HepG2 (cell line): ENCODE data around the gene METTL26. TPM values are rescaled to one million over a fixed set of nuclear protein-coding genes. Genes with fewer than 3 reads are reported as not detected.

Experiments used
- CEBPG ChIP-seq: IDR thresholded peaks from 2 replicates; pipeline ENCODE4 v1.6.1; 2016
- FIP1L1 ChIP-seq: fragments of 200-400 bp; formaldehyde crosslinking; IDR thresholded peaks from 2 replicates; pipeline ENCODE4 v1.6.1; 2018; ENCODE audit warnings: low read depth, mild to moderate bottlenecking, low read length, moderate library complexity, borderline replicate concordance; ENCODE audit not compliant: insufficient read depth
- FOXC1 ChIP-seq: sonication (generic); formaldehyde crosslinking; IDR thresholded peaks from 2 replicates; pipeline ENCODE4 v1.8.0; 2022; ENCODE audit warnings: mild to moderate bottlenecking, missing genetic modification reagents, borderline replicate concordance
- GATA4 ChIP-seq: sonication (generic); IDR thresholded peaks from 2 replicates; pipeline ENCODE4 v1.6.1; 2016; ENCODE audit warnings: antibody characterized with exemption, low read depth, borderline replicate concordance
- HCFC1 ChIP-seq: fragments of 150-350 bp; IDR thresholded peaks from 2 replicates; pipeline ENCODE4 v1.6.1; 2014; ENCODE audit warnings: low read depth, low read length
- KIAA2018 ChIP-seq: sonication (generic); formaldehyde crosslinking; IDR thresholded peaks from 2 replicates; pipeline ENCODE4 v1.5.0; 2020; ENCODE audit warnings: mild to moderate bottlenecking, missing genetic modification reagents, borderline replicate concordance
- NFIB ChIP-seq: sonication (generic); formaldehyde crosslinking; IDR thresholded peaks from 2 replicates; pipeline ENCODE4 v1.9.0; 2021; ENCODE audit warnings: missing genetic modification reagents, mild to moderate bottlenecking, borderline replicate concordance
- SNAPC2 ChIP-seq: sonication (generic); formaldehyde crosslinking; IDR thresholded peaks from 2 replicates; pipeline ENCODE4 v1.8.1; 2022; ENCODE audit warnings: mild to moderate bottlenecking, missing genetic modification reagents
- THAP7 ChIP-seq: sonication (generic); formaldehyde crosslinking; IDR thresholded peaks from 2 replicates; pipeline ENCODE4 v1.8.1; 2023; ENCODE audit warnings: mild to moderate bottlenecking, missing genetic modification reagents
- ZBTB20 ChIP-seq: sonication (generic); formaldehyde crosslinking; IDR thresholded peaks from 2 replicates; pipeline ENCODE4 v1.8.1; 2023; ENCODE audit warnings: missing genetic modification reagents, low read depth, mild to moderate bottlenecking, borderline replicate concordance
- ZFY ChIP-seq: sonication (generic); formaldehyde crosslinking; IDR thresholded peaks from 2 replicates; pipeline ENCODE4 v1.4.0; 2020; ENCODE audit warnings: missing genetic modification reagents
- ZNF441 ChIP-seq: sonication (generic); formaldehyde crosslinking; IDR thresholded peaks from 2 replicates; pipeline ENCODE4 v1.7.0; 2021; ENCODE audit warnings: missing genetic modification reagents, borderline replicate concordance
- ZNF468 ChIP-seq: sonication (generic); formaldehyde crosslinking; IDR thresholded peaks from 2 replicates; pipeline ENCODE4 v1.8.0; 2022; ENCODE audit warnings: mild to moderate bottlenecking, moderate library complexity, missing genetic modification reagents
- ZNF597 ChIP-seq: sonication (generic); formaldehyde crosslinking; IDR thresholded peaks from 2 replicates; pipeline ENCODE4 v1.5.0; 2020; ENCODE audit warnings: missing genetic modification reagents
- ZNF770 ChIP-seq: sonication (generic); formaldehyde crosslinking; IDR thresholded peaks from 2 replicates; pipeline ENCODE4 v1.5.0; 2020; ENCODE audit warnings: mild to moderate bottlenecking, missing genetic modification reagents
- polyA plus RNA-seq, 8 experiments: library from polyadenylated mRNA; depleted of rRNA in 3 of 8; stranded (reverse) in 7 of 8; unstranded in 1 of 8; fragments of >200 nt; fragmentation: Illumina TruSeq in 4 of 8; extraction: Trizol in 4 of 8; gene quantifications; 2 replicates each; pipeline versions ENCODE4 v1.2.1 to v1.2.3, GENCODE V29; 2011 to 2016; ENCODE audit warnings: low read depth in 4 of 8, missing spikeins in 1 of 8, mixed read lengths in 1 of 8; ENCODE audit not compliant: insufficient read depth in 1 of 8
- total RNA-seq, 5 experiments: library from RNA; depleted of rRNA; stranded (reverse); fragments of >200 nt; fragmentation: Illumina TruSeq; extraction: Trizol; gene quantifications; 2 replicates each; pipeline ENCODE4 v1.2.3, GENCODE V29; 2016; ENCODE audit warnings: low read depth in 1 of 5

Gene METTL26
- total and polyA plus RNA-seq, 2 of the 13 experiments (the other 11 are each of a cell fraction or from before 2014, with no cell fraction given), result 65.5 to 70.1 TPM

- TF ChIP-seq GATA4 (no peak), CEBPG (CRISPR knock-in tag) (no peak), FIP1L1 (no peak), KIAA2018 (no peak), SNAPC2 (CRISPR knock-in tag) (no peak), HCFC1 (no peak), ZNF597 (no peak), FOXC1 (CRISPR knock-in tag) (no peak), ZBTB20 (CRISPR knock-in tag) (no peak), ZNF441 (CRISPR knock-in tag) (0 out of 2 replicates have a peak, but pooled peaks have one; percentile 10), ZFY (CRISPR knock-in tag) (peak; percentile 75), ZNF770 (CRISPR knock-in tag) (no peak), ZNF468 (no peak), THAP7 (CRISPR knock-in tag) (no peak), NFIB (CRISPR knock-in tag) (no peak)
Measured at GRCh38 chr16:679814-680624, 43.9 kb upstream of the METTL26 start, which contains the start of gene STUB1 (continued).
